Fibroblast of pulmonary artery (primary cell): ENCODE measurements around the gene PCK1.

Source experiments
- DNase-seq: peaks from one replicate; pipeline ENCODE4 v3.0.0-alpha.2; 2010; ENCODE audit warnings: low read depth
- H3K4me3 ChIP-seq: replicated peaks from 2 replicates; pipeline ENCODE4 v1.5.1; 2011; ENCODE audit warnings: low read depth, mild to moderate bottlenecking, control low read depth, low read length, moderate library complexity
- CTCF ChIP-seq: IDR thresholded peaks from 2 replicates; pipeline ENCODE4 v1.5.1; 2011; ENCODE audit warnings: mild to moderate bottlenecking, control low read depth, low read length, inconsistent platforms; ENCODE audit errors: missing control alignments

The PCK1 gene

GRCh38 chr20:57528148-57528547 lies 32.8 kb upstream of the PCK1 start:
- DNase-seq = no peak
- no peak for TF ChIP-seq CTCF
- no peak overlapping the region for H3K4me3 ChIP-seq

- no peak overlapping the region for H3K4me3 ChIP-seq
- no peak for TF ChIP-seq CTCF
- no peak for DNase-seq
Observed at GRCh38 chr20:57529160-57529585, 31.7 kb upstream of the PCK1 start.

GRCh38 chr20:57529810-57530209 lies 31.1 kb upstream of the PCK1 start:
- no peak for TF ChIP-seq CTCF
- H3K4me3 ChIP-seq = no peak overlapping the region
- DNase-seq = no peak

GRCh38 chr20:57530327-57530981 lies 30.5 kb upstream of the PCK1 start:
- no peak for TF ChIP-seq CTCF
- no peak overlapping the region for H3K4me3 ChIP-seq
- no peak for DNase-seq

- no peak overlapping the region for H3K4me3 ChIP-seq
- DNase-seq = no peak
- TF ChIP-seq CTCF = no peak
Observed at GRCh38 chr20:57532104-57532503, 28.8 kb upstream of the PCK1 start.

- TF ChIP-seq CTCF = no peak
- H3K4me3 ChIP-seq = no peak overlapping the region
- DNase-seq = no peak
Observed at GRCh38 chr20:57535297-57535696, 25.6 kb upstream of the PCK1 start.

- no peak overlapping the region for H3K4me3 ChIP-seq
- DNase-seq = no peak
- TF ChIP-seq CTCF = no peak
Observed at GRCh38 chr20:57536120-57536708, 24.7 kb upstream of the PCK1 start.
